ENCODE results near the gene C3orf20. TPM values are rescaled to one million over a fixed set of nuclear protein-coding genes. Genes with fewer than 3 reads are reported as not detected.

Gene C3orf20
- not detected for total RNA-seq

DNA sequence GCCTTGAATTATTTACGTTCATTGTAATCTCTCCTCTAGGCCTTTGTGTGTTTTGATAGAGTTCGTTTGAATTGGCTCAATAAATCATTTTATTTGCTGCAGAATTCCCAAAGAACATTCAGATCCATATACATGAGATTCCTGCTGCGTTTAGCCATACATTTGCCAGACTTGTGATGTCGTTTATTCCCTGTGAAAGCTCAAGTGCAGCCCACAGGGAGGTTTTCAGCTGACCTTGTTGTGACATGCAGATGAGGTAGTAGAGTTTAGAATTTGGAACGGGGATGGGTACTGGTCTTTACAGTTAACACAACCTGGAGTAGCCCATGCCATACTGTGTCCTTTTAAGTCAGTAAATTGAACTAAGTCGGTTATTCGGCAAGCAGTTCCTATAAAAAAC lies at the start of gene C3orf20:
Gene C3orf20, plus strand, starts transcription at position 301 of the 400 bp plus-strand sequence. CDS start 7,573 bp downstream, outside the sequence.
- TF ChIP-seq, protein P1, sequence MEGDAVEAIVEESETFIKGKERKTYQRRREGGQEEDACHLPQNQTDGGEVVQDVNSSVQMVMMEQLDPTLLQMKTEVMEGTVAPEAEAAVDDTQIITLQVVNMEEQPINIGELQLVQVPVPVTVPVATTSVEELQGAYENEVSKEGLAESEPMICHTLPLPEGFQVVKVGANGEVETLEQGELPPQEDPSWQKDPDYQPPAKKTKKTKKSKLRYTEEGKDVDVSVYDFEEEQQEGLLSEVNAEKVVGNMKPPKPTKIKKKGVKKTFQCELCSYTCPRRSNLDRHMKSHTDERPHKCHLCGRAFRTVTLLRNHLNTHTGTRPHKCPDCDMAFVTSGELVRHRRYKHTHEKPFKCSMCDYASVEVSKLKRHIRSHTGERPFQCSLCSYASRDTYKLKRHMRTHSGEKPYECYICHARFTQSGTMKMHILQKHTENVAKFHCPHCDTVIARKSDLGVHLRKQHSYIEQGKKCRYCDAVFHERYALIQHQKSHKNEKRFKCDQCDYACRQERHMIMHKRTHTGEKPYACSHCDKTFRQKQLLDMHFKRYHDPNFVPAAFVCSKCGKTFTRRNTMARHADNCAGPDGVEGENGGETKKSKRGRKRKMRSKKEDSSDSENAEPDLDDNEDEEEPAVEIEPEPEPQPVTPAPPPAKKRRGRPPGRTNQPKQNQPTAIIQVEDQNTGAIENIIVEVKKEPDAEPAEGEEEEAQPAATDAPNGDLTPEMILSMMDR (IDR thresholded peaks at IDR 0.05), result no peak
- Histone ChIP-seq H3K4me1 (no peaks in the 10 kb centered on the region), H3K27ac (no peak within 1 kb of the TSS), H3K27me3 (no peaks in the 10 kb centered on the region), H3K4me3 (no peak within 1 kb of the TSS), H3K9me3 (peaks cover 0 to 3% (median 0%) of the 10 kb centered on the region in 4 donors), H3K36me3 (peaks cover 5 to 48% (median 12%) of the 10 kb centered on the region in 3 donors)
- DNase-seq (ENCODE audit: low spot score in 2 of 2), result no peak
- WGBS, 2 donors, result 70 to 75% methylated on average over 7 of the region's 7 CpGs

DNA sequence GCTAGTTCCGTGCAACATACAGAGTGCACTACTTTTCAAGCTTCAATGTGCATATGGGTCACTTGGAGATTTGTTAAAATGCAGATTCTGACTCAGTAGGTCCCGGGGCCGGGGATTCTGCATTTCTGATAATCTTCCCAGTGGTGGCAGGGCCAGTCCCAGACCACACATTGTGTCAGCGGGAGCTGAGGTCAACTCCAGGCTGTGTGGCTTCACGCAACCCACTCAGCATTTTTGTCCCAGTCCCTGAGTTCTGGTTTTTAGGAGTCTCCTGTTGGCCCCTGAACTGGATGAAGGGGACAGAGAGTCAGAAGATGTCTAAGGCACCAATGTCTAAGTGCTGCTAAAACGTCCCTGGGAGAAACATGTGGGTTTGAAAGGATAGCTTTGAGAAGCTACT lies 49.5 kb upstream of the C3orf20 start:
- DNase-seq (ENCODE audit: low spot score in 2 of 2), result no peak
- Histone ChIP-seq H3K36me3 (no peaks in the 10 kb centered on the region), H3K27me3 (no peaks in the 10 kb centered on the region), H3K9me3 (peaks cover 0 to 10% (median 0%) of the 10 kb centered on the region in 4 donors), H3K27ac (no peak overlapping the region), H3K4me1 (no peaks in the 10 kb centered on the region), H3K4me3 (no peak overlapping the region)
- 55 to 67% methylated on average over 6 of the region's 6 CpGs for WGBS, 2 donors
- TF ChIP-seq, protein P1 (IDR thresholded peaks at IDR 0.05), result no peak
- TF ChIP-seq POLR2A (IDR thresholded peaks at IDR 0.05) (no peak), EP300 (IDR thresholded peaks at IDR 0.05) (no peak)

DNA sequence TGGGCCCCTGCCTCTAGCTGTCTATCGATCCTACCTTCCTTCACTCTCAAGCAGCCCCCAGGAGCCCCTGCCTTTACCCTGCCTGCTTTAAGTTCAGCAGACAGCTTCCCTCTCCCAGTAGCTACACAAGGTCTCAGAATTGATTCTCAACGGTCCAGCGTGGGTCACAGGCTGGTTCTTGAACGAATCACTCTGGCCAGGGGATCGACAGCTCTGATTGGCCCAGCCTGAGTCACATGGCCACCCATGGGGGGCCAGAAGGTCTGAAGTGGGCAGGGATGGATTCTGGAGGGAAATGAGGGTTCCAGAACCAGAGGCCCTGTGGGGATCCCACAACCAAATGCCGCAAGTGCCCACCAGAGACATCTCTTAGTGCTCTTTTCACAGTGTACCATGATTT lies 47.1 kb upstream of the C3orf20 start:
- no peak for TF ChIP-seq POLR2A (IDR thresholded peaks at IDR 0.05)
- TF ChIP-seq, protein P1 (IDR thresholded peaks at IDR 0.05), result no peak
- TF ChIP-seq EP300 (IDR thresholded peaks at IDR 0.05), result no peak
- Histone ChIP-seq H3K36me3 (no peaks in the 10 kb centered on the region), H3K4me3 (no peak overlapping the region), H3K4me1 (no peaks in the 10 kb centered on the region), H3K27me3 (no peaks in the 10 kb centered on the region), H3K27ac (no peak overlapping the region), H3K9me3 (peaks cover 0 to 10% (median 0%) of the 10 kb centered on the region in 4 donors)
- DNase-seq (ENCODE audit: low spot score in 2 of 2), result no peak
- 73 to 76% methylated on average over 6 of the region's 6 CpGs for WGBS, 2 donors

DNA sequence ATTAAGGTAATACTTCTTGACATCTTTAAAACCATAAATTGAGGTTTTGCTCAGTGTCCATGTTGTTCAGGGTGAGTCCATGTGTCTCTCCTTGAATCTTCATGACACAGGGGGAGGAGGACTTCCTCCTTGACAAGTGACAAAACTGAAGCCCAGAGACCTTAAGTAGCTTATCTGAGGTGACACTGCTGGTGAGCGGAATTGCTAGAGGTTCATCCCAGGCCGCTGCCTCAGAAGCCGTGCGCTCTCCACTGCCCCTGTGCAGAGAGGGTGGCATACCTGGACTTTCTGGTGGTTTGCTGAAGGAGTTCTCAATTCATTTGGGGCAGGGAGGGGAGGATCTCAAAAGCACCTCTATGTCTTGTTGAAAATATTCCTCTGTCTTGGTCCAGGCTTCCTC lies 46.5 kb upstream of the C3orf20 start:
- H3K4me3 ChIP-seq, result no peak overlapping the region
- H3K27ac ChIP-seq, result no peak overlapping the region
- no peak for DNase-seq (ENCODE audit: low spot score in 2 of 2)
- no peaks in the 10 kb centered on the region for H3K27me3 ChIP-seq
- no peaks in the 10 kb centered on the region for H3K4me1 ChIP-seq
- peaks cover 0 to 10% (median 0%) of the 10 kb centered on the region in 4 donors for H3K9me3 ChIP-seq
- TF ChIP-seq, protein P1 (IDR thresholded peaks at IDR 0.05), result no peak
- no peak for TF ChIP-seq EP300 (IDR thresholded peaks at IDR 0.05)
- no peak for TF ChIP-seq POLR2A (IDR thresholded peaks at IDR 0.05)
- no peaks in the 10 kb centered on the region for H3K36me3 ChIP-seq
- WGBS, 2 donors, result 70 to 94% methylated on average over 4 of the region's 4 CpGs

DNA sequence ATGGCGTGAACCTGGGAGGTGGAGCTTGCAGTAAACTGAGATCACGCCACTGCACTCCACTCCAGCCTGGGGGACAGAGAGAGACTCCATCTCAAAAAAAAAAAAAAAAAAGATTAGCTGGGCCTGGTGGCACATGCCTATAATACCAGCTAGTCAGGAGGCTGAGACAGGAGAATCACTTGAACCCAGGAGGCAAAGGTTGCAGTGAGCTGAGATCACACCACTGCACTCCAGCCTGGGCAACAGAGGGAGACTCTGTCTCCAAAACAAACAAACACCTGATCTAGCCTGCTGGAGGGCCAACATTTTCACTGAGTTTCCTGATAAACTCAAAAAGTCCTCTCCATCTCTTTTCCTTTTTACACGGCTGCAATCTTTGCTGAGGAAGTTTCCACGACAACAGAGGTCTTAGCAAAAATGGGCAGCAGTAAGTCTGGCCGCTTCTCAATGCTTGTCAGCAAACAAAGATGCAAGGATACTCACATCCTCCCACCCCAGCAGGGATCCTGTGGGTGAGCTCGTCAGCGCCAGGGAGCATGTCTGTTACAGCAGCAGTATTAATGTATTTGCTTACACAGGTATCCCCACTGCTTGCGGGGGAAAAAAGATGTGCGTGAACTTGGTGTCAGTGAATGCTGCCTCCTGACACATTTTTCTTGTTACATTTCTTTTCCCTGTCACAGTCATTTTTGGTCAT lies 44.4 kb upstream of the C3orf20 start:
- Histone ChIP-seq H3K27me3 (peaks cover 0 to 5% of the 10 kb centered on the region in 2 donors), H3K4me1 (no peaks in the 10 kb centered on the region), H3K27ac (no peak overlapping the region), H3K4me3 (no peak overlapping the region), H3K9me3 (peaks cover 0 to 10% (median 0%) of the 10 kb centered on the region in 4 donors), H3K36me3 (no peaks in the 10 kb centered on the region)
- DNase-seq (ENCODE audit: low spot score in 2 of 2), result no peak
- 69 to 72% methylated on average over 9 of the region's 9 CpGs for WGBS, 2 donors
- no peak for TF ChIP-seq EP300 (IDR thresholded peaks at IDR 0.05)
- TF ChIP-seq, protein P1 (IDR thresholded peaks at IDR 0.05), result no peak
- TF ChIP-seq POLR2A (IDR thresholded peaks at IDR 0.05), result no peak

Data from tibial nerve (tissue), 4 donors.